ENCODE measurements around the gene SPAG16. TPM values are rescaled to one million over a fixed set of nuclear protein-coding genes. Genes with fewer than 3 reads are reported as not detected.

The SPAG16 gene
- polyA plus RNA-seq, 1 of the 3 experiments (the other 2 are of a cell fraction), result 29.5 TPM

GRCh38 chr2:214050731-214051130 is 766.5 kb downstream of the SPAG16 start:
- Histone ChIP-seq H3K36me3 (replicated peaks in 1 of 2; ENCODE audit: control insufficient read depth in 1 of 2, insufficient read depth in 2 of 2, low read length in 1 of 2) (no peaks in the 10 kb centered on the region), H3K9me2 (no peaks in the 10 kb centered on the region), H3K4me2 (no peak overlapping the region), H3F3A (replicated peaks; ENCODE audit: insufficient read depth) (no peaks in the 10 kb centered on the region), H3K27ac (ENCODE audit: low read depth in 2 of 2, low read length in 1 of 2) (no peak overlapping the region), H3K4me1 (ENCODE audit: control insufficient read depth in 1 of 2, insufficient read depth in 2 of 2, low read depth in 1 of 2, low read length in 1 of 2) (no peaks in the 10 kb centered on the region; a peak in 1 of 4 replicates), H3K9me3 (peaks cover 8% of the 10 kb centered on the region; the same call in 1 of the 2 replicates), H2AFZ (ENCODE audit: low read depth) (no peak overlapping the region), H3K79me2 (ENCODE audit: insufficient read depth) (no peaks in the 10 kb centered on the region), H4K20me1 (ENCODE audit: insufficient read depth) (no peaks in the 10 kb centered on the region), H3K9ac (no peak overlapping the region), H3K27me3 (ENCODE audit: insufficient read depth) (no peaks in the 10 kb centered on the region), H3K4me3 (ENCODE audit: low read depth in 2 of 2, low read length in 1 of 2) (no peak overlapping the region)
- ChIA-PET CTCF (no interaction called here), POLR2A (no interaction called here)
- TF ChIP-seq NRF1 (IDR thresholded peaks at IDR 0.05; ENCODE audit: low read depth, low read length) (no peak), EP300 (IDR thresholded peaks at IDR 0.05; ENCODE audit: borderline replicate concordance in 1 of 2, low read depth in 1 of 2, low read length in 1 of 2) (no peak), JUND (IDR thresholded peaks at IDR 0.05) (no peak), SMC3 (IDR thresholded peaks at IDR 0.05; ENCODE audit: low read depth, low read length) (no peak), CHD2 (IDR thresholded peaks at IDR 0.05; ENCODE audit: low read length, partially characterized antibody) (no peak), TAF1 (IDR thresholded peaks at IDR 0.05; ENCODE audit: borderline replicate concordance, low read depth, low read length) (no peak), USF2 (IDR thresholded peaks at IDR 0.05; ENCODE audit: borderline replicate concordance, low read depth, low read length) (no peak), SIN3A (IDR thresholded peaks at IDR 0.05; ENCODE audit: borderline replicate concordance, low read depth, low read length) (no peak), FOXM1 (IDR thresholded peaks at IDR 0.05; ENCODE audit: low read depth) (no peak), GATA2 (CRISPR knock-in tag; IDR thresholded peaks at IDR 0.05) (no peak)
- TF ChIP-seq, protein P1, sequence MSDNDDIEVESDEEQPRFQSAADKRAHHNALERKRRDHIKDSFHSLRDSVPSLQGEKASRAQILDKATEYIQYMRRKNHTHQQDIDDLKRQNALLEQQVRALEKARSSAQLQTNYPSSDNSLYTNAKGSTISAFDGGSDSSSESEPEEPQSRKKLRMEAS (IDR thresholded peaks at IDR 0.05; ENCODE audit: low read depth), result no peak
- TF ChIP-seq, protein P2, sequence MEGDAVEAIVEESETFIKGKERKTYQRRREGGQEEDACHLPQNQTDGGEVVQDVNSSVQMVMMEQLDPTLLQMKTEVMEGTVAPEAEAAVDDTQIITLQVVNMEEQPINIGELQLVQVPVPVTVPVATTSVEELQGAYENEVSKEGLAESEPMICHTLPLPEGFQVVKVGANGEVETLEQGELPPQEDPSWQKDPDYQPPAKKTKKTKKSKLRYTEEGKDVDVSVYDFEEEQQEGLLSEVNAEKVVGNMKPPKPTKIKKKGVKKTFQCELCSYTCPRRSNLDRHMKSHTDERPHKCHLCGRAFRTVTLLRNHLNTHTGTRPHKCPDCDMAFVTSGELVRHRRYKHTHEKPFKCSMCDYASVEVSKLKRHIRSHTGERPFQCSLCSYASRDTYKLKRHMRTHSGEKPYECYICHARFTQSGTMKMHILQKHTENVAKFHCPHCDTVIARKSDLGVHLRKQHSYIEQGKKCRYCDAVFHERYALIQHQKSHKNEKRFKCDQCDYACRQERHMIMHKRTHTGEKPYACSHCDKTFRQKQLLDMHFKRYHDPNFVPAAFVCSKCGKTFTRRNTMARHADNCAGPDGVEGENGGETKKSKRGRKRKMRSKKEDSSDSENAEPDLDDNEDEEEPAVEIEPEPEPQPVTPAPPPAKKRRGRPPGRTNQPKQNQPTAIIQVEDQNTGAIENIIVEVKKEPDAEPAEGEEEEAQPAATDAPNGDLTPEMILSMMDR (IDR thresholded peaks at IDR 0.05), result no peak
- WGBS (ENCODE audit: low lambda C conversion rate), result 73% methylated on average over 2 of the region's 2 CpGs
- DNase-seq, result no peak

DNA sequence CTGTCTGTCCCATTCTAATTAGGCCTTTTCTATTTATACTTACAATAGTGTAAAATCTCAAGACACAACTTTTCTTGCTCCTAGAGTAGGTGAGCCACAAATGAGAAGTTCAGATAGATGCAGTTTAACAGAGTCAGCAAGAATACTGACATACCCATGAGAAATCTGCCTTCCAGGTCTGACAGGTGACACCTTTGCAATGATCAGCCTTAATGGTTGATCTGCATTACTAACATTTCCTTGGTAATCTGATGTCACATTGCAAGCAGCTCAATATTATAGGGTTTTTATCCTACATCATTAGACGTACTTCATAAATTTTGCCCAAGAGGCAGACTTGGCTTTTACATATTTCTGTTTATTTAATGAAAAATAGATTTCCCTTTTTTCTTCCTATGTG is 767.3 kb downstream of the SPAG16 start:
- Histone ChIP-seq H3K9ac (no peak overlapping the region), H3K79me2 (ENCODE audit: insufficient read depth) (no peaks in the 10 kb centered on the region), H3K9me2 (no peaks in the 10 kb centered on the region), H3F3A (replicated peaks; ENCODE audit: insufficient read depth) (no peaks in the 10 kb centered on the region), H2AFZ (ENCODE audit: low read depth) (no peak overlapping the region), H3K9me3 (no peaks in the 10 kb centered on the region; the same call in 1 of the 2 replicates), H3K36me3 (replicated peaks in 1 of 2; ENCODE audit: control insufficient read depth in 1 of 2, insufficient read depth in 2 of 2, low read length in 1 of 2) (no peaks in the 10 kb centered on the region), H4K20me1 (ENCODE audit: insufficient read depth) (no peaks in the 10 kb centered on the region), H3K4me2 (no peak overlapping the region), H3K27me3 (ENCODE audit: insufficient read depth) (no peaks in the 10 kb centered on the region), H3K4me1 (ENCODE audit: control insufficient read depth in 1 of 2, insufficient read depth in 2 of 2, low read depth in 1 of 2, low read length in 1 of 2) (no peaks in the 10 kb centered on the region; a peak in 1 of 4 replicates), H3K27ac (ENCODE audit: low read depth in 2 of 2, low read length in 1 of 2) (no peak overlapping the region), H3K4me3 (ENCODE audit: low read depth in 2 of 2, low read length in 1 of 2) (no peak overlapping the region)
- POLR2A ChIA-PET, result no interaction called here
- CTCF ChIA-PET, result interaction anchor here (1.4 kb wide), 1 partner anchor 10 kb away, joined by 4 read pairs; no protein-coding TSS in a partner anchor
- WGBS (ENCODE audit: low lambda C conversion rate), result 91% methylated on average over 1 of the region's 1 CpG
- no peak for DNase-seq
- TF ChIP-seq REST (IDR thresholded peaks at IDR 0.05; ENCODE audit: low read depth, low read length) (no peak), RAD21 (IDR thresholded peaks at IDR 0.05; ENCODE audit: low read length) (no peak), GATA2 (CRISPR knock-in tag; IDR thresholded peaks at IDR 0.05) (no peak), YY1 (IDR thresholded peaks at IDR 0.05; ENCODE audit: low read depth) (no peak)
- TF ChIP-seq, protein P3, sequence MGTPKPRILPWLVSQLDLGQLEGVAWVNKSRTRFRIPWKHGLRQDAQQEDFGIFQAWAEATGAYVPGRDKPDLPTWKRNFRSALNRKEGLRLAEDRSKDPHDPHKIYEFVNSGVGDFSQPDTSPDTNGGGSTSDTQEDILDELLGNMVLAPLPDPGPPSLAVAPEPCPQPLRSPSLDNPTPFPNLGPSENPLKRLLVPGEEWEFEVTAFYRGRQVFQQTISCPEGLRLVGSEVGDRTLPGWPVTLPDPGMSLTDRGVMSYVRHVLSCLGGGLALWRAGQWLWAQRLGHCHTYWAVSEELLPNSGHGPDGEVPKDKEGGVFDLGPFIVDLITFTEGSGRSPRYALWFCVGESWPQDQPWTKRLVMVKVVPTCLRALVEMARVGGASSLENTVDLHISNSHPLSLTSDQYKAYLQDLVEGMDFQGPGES (IDR thresholded peaks at IDR 0.05; ENCODE audit: low read depth, low read length), result no peak
- TF ChIP-seq, protein P4, sequence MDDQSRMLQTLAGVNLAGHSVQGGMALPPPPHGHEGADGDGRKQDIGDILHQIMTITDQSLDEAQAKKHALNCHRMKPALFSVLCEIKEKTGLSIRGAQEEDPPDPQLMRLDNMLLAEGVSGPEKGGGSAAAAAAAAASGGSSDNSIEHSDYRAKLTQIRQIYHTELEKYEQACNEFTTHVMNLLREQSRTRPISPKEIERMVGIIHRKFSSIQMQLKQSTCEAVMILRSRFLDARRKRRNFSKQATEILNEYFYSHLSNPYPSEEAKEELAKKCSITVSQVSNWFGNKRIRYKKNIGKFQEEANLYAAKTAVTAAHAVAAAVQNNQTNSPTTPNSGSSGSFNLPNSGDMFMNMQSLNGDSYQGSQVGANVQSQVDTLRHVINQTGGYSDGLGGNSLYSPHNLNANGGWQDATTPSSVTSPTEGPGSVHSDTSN (IDR thresholded peaks at IDR 0.05), result no peak
